VCaP (cell line): Measurements from ENCODE around the gene CHEK2.
A peak's percentile ranks its signal among the peaks of the same experiment; 100 is the strongest.

Experiments
- H3K27ac ChIP-seq: fragments of 450-650 bp; 2 replicates; pipeline ENCODE4 v1.5.1; 2017
- CTCF ChIP-seq: fragments of 450-650 bp; conservative IDR thresholded peaks from 2 replicates; pipeline ENCODE4 v1.5.1; 2017; ENCODE audit warnings: mild to moderate bottlenecking, moderate library complexity

CHEK2 gene

GRCh38 chr22:28741785-28742561 lies at the start of gene CHEK2, which contains the start of gene HSCB:
Gene CHEK2, minus strand, starts transcription at chr22:28741820. Its CDS starts 7,099 bp downstream, at chr22:28734721.
Gene HSCB, plus strand, starts transcription at chr22:28742039. Its CDS starts 57 bp downstream, at chr22:28742096.
- peak within 1 kb of the TSS; percentile 91 for H3K27ac ChIP-seq
- no peak; the same call in 1 of the 2 replicates for TF ChIP-seq CTCF

- peak overlapping the region; percentile 97 for H3K27ac ChIP-seq
- TF ChIP-seq CTCF, result no peak
These were observed 49.5 kb upstream of the CHEK2 start for GRCh38 chr22:28791124-28791523.

- TF ChIP-seq CTCF, result no peak
- H3K27ac ChIP-seq, result peak overlapping the region; percentile 98; the same call in 1 of the 2 replicates
These were observed 47.0 kb upstream of the CHEK2 start for GRCh38 chr22:28788601-28789000.

- TF ChIP-seq CTCF, result no peak
- peak overlapping the region; percentile 98 for H3K27ac ChIP-seq
These were observed 42.4 kb upstream of the CHEK2 start for GRCh38 chr22:28783786-28784671.

GRCh38 chr22:28780296-28780695 lies 38.7 kb upstream of the CHEK2 start:
- H3K27ac ChIP-seq, result peak overlapping the region; percentile 98
- no peak for TF ChIP-seq CTCF

GRCh38 chr22:28779833-28780232 lies 38.2 kb upstream of the CHEK2 start:
- H3K27ac ChIP-seq, result peak overlapping the region; percentile 98; the same call in 1 of the 2 replicates
- no peak for TF ChIP-seq CTCF

- TF ChIP-seq CTCF, result no peak
- H3K27ac ChIP-seq, result peak overlapping the region; percentile 93; the same call in 1 of the 2 replicates
These were observed 32.8 kb upstream of the CHEK2 start for GRCh38 chr22:28774378-28774777.
